ENCODE measurements around the gene DCDC2C. TPM values are rescaled to one million over a fixed set of nuclear protein-coding genes. Genes with fewer than 3 reads are reported as not detected.

DCDC2C gene
- total RNA-seq, 1 donor from 2014 or later: not detected

GRCh38 chr2:3680548-3681345 is 22.6 kb upstream of the DCDC2C start:
- no peak for TF ChIP-seq CTCF (IDR thresholded peaks at IDR 0.05; ENCODE audit: unreplicated experiment)
- H3K9me3 Mint-ChIP-seq: no peaks in the 10 kb centered on the region

GRCh38 chr2:3681625-3682024 is 21.8 kb upstream of the DCDC2C start:
- H3K9me3 Mint-ChIP-seq: no peaks in the 10 kb centered on the region

More at GRCh38 chr2:3680548-3681345, 22.6 kb upstream of the DCDC2C start:
- Mint-ChIP-seq H3K4me3 (no peak overlapping the region), H3K4me1 (no peaks in the 10 kb centered on the region), H3K27me3 (ENCODE audit: low read depth) (peaks cover 38% of the 10 kb centered on the region), H3K36me3 (no peaks in the 10 kb centered on the region), H3K27ac (no peak overlapping the region)
- no peak for DNase-seq (ENCODE audit: low spot score in 2 of 2, unreplicated experiment in 2 of 2)

DNA sequence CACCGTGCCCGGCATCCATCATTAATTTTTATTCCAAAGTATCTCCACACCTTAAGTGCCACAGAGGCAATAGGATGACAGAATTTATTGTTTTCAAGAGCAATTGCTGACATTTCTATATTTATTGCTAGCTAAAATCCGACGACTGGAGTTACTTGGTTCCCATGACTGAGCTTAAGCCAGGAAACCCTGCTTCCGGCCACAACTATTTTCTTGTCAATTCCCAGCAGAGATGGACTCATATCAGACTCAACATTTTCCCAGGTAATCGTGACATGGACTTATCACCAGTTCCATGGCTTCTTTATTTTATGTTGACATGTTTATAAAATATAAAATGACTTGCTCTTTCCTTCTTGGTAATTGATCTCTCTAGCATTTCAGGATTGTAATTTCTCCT is 20.6 kb upstream of the DCDC2C start:
- DNase-seq (ENCODE audit: low spot score in 2 of 2, unreplicated experiment in 2 of 2): no peak
- Mint-ChIP-seq H3K27ac (no peak overlapping the region), H3K4me3 (no peak overlapping the region), H3K9me3 (no peaks in the 10 kb centered on the region), H3K27me3 (ENCODE audit: low read depth) (peaks cover 44% of the 10 kb centered on the region), H3K36me3 (no peaks in the 10 kb centered on the region), H3K4me1 (no peaks in the 10 kb centered on the region)
- TF ChIP-seq CTCF (IDR thresholded peaks at IDR 0.05; ENCODE audit: unreplicated experiment): no peak

More at GRCh38 chr2:3681625-3682024, 21.8 kb upstream of the DCDC2C start:
- no peak for DNase-seq (ENCODE audit: low spot score in 2 of 2, unreplicated experiment in 2 of 2)
- no peaks in the 10 kb centered on the region for H3K4me1 Mint-ChIP-seq
- H3K27ac Mint-ChIP-seq: no peak overlapping the region
- no peaks in the 10 kb centered on the region for H3K36me3 Mint-ChIP-seq
- H3K4me3 Mint-ChIP-seq: no peak overlapping the region
- peaks cover 43% of the 10 kb centered on the region for H3K27me3 Mint-ChIP-seq (ENCODE audit: low read depth)
- TF ChIP-seq CTCF (IDR thresholded peaks at IDR 0.05; ENCODE audit: unreplicated experiment): no peak

- TF ChIP-seq CTCF (IDR thresholded peaks at IDR 0.05; ENCODE audit: unreplicated experiment): no peak
- no peak for DNase-seq (ENCODE audit: low spot score in 2 of 2, unreplicated experiment in 2 of 2)
- Mint-ChIP-seq H3K27ac (no peak overlapping the region), H3K27me3 (ENCODE audit: low read depth) (peaks cover 36% of the 10 kb centered on the region), H3K4me3 (no peak overlapping the region), H3K36me3 (no peaks in the 10 kb centered on the region), H3K4me1 (no peaks in the 10 kb centered on the region), H3K9me3 (peaks cover 5% of the 10 kb centered on the region)
Measured at GRCh38 chr2:3683748-3684454, 19.5 kb upstream of the DCDC2C start.

DNA sequence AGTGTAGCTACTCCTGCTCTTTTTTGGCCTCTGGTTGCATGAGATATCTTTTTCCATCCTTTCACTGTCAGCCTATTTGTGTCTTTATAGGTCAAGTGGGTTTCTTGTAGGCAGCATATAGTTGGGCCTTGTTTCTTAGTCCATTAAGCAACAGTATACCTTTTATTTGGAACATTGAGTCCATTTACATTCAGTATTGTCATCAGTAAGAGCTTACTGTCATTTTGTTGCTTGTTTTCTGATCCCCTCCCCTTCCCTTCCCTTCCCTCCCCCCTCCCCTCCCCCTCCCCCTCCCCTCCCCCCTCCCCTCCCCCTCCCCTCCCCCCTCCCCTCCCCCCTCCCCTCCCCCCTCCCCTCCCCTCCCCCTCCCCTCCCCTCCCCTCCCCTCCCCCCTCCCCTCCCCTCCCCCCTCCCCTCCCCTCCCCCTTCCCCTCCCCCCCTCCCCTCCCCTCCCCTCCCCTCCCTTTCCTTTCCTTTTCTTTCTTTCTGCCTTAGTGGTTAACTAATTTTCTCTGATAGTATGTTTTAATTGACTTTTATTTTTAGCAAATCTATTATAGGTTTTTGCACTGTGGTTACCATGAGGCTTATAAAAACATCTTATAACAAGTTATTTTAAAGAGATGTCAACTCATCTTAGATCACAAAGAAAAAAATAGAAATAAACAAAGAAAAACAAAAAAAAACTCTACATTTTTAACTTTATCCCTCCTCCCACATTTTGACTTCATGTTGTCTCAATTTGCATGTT is 13.2 kb upstream of the DCDC2C start:
- Mint-ChIP-seq H3K9me3 (peaks cover 28% of the 10 kb centered on the region), H3K27me3 (ENCODE audit: low read depth) (peaks cover 47% of the 10 kb centered on the region)
- no peak for TF ChIP-seq CTCF (IDR thresholded peaks at IDR 0.05; ENCODE audit: unreplicated experiment)

More for the DNA sequence above, 13.2 kb upstream of the DCDC2C start:
- no peaks in the 10 kb centered on the region for H3K4me1 Mint-ChIP-seq
- DNase-seq (ENCODE audit: low spot score in 2 of 2, unreplicated experiment in 2 of 2): no peak
- no peaks in the 10 kb centered on the region for H3K36me3 Mint-ChIP-seq
- no peak overlapping the region for H3K27ac Mint-ChIP-seq
- H3K4me3 Mint-ChIP-seq: no peak overlapping the region

Measured in mesothelial cell of epicardium (in vitro differentiated cells).